Putamen (tissue), 1 donor: ENCODE measurements around the gene C1orf52.
"Not testable (repeated sequence)": the region's sequence is repeated elsewhere in the genome, so short reads cannot be mapped to it uniquely, and the experiment has no call there.

Source experiments
- DNase-seq: peaks from one replicate; pipeline ENCODE4 v3.0.0-alpha.2; 2016; ENCODE audit warnings: low spot score

Gene C1orf52

DNA sequence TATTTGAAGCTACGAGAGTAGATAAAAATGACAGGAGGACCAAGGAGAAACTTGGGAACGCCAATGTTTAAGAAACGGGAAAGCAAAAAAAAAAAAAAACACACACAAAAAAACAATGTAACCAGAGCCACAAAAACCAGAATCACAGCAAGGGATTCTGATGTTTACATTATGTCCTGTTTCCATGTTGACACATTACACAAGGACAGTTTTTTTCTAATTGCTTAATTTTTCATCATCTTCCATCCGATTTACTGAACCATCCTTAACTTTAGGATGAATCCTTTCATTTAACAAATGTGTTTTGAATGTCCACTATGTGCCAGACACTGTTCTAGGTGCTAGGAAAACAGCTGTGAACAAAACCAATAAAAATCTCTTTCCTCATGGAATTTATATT is 18.3 kb upstream of the C1orf52 start:
- DNase-seq, result no peak

DNA sequence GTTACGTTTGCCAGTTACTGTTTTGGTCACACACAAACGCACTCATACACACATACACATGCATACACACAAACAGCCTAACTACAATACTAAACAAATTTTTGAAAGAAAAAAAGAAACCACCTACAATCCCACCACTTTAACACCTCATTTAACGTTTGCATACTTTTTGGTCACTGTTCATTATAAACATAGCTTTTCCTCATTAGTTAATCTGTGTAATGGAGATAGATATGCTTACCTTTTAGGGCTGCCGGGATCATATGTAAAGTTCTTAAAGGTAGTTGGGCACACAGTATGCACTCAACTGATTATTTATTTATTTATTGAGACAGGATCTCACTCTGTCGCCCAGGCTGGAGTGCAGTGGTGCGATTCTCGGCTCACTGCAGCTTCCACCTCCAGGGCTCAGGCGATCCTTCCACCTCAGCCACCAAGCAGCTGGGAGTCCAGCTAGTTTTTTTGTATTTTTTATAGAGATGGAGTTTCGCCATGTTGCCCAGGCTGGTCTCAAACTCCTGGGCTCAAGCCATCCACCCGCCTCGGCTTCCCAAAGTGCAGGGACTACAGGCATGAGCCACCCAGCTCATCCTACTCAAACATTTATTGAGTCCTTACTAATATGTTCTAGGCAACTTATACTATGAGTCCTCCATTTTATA is 17.6 kb upstream of the C1orf52 start:
- DNase-seq, result no peak

DNA sequence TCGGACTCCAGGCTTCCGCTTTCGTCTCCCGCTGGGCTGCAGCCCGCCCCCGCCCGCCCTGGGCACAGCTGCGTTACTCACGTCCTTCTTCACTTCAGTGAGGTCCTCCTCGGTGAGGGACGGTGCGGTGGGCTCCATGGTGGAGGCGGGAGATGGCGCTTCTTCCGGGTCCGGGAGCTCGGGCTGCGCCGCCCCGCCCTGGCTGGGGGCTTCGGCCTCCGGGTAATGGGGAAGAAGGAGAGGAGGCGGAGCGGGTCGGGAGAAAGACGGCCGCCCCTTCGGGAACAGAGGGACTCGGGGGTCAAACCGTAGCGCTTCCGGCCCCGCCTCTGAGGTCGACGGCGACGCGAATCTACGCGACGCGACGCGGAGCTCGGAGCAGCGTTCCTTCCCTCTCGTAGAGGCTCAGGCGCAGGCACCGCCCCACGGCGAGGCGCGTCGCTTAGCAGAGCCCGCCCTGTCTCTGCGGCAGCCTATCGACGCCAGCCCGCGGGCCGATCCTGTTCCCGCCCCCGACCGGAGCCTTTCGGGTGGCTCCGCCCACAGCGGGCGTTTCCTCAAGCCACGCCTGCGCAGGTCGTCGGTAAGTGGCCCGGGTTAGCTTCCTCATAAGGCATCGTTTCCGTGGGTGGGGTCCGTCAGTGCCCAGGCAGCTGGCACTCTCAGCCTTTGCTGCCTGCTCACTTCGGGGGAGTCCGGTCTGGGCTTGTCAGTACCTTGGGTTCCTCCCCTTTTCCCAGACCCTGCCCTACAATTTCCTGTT is 16.9 kb upstream of the C1orf52 start, which contains the start of gene BCL10:
BCL10 (minus strand) TSS at position 418 of the 763 bp plus-strand sequence; CDS start at position 138, 280 bp downstream.
- DNase-seq, result peak; percentile 98

DNA sequence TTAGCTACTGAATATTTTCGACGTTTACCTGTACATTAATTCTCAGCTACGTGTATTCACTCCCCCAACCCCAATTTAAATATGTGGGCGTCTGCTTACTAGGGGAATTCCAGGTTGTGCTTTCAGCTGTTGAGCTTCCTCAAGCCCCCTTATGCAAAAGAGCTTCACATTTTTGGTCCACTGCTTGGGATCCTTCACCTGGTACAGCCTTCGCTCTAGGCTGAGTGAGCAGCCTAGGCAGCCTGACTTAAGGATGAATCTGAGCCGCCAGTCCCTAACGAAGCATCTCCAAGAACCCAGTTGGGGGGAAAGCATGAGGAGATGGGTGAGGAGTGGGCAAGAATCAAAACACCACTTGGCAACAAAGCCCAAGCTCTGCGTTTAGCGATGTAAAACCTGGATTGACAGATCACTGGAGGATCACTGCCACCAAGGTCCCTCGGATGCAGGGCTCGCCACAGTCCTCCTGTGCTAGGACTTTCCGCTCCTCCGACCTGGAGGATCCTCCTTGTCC is 16.3 kb upstream of the C1orf52 start:
- DNase-seq, result no peak

DNA sequence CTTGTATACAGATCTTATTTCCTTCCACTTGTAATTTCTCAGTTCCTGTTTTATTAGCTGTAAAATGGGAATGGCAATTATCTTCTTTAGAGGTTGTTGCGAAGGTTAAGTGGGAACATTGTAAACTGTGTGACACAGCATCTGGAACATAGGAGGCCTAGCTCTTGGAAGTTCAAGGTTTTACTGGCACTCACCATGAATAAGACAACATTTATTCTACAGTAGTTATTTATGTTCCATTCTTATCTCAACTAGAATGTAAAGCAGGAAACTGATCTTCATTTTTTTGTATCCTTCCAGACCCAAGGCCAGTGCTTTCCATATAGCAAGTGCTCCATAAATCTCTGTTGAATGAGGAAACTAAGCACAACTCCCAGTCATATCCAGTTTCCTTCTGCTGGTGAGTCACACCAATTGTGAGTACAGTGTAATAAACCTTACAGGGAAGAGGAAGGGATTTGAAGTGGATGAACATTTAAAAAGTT is 15.5 kb upstream of the C1orf52 start:
- DNase-seq, result no peak

DNA sequence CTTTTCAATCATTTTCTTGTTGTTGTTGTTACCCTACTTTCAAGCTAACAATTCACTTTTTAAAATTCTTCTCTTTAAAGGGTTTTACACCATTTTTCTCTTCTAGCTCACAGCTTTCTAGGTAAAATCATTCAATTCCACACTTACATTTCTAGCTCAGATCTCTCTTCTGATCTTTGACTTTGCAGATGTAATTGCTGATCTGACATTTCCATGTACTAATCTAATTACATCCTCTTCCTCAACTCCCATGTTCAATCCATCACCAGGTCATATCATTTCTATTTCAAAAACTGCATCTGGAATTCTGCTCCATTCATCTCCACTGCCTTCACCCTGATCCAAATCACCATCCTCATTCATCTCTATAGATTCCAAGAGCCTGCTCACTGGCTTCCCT is 13.9 kb upstream of the C1orf52 start:
- DNase-seq, result no peak

DNA sequence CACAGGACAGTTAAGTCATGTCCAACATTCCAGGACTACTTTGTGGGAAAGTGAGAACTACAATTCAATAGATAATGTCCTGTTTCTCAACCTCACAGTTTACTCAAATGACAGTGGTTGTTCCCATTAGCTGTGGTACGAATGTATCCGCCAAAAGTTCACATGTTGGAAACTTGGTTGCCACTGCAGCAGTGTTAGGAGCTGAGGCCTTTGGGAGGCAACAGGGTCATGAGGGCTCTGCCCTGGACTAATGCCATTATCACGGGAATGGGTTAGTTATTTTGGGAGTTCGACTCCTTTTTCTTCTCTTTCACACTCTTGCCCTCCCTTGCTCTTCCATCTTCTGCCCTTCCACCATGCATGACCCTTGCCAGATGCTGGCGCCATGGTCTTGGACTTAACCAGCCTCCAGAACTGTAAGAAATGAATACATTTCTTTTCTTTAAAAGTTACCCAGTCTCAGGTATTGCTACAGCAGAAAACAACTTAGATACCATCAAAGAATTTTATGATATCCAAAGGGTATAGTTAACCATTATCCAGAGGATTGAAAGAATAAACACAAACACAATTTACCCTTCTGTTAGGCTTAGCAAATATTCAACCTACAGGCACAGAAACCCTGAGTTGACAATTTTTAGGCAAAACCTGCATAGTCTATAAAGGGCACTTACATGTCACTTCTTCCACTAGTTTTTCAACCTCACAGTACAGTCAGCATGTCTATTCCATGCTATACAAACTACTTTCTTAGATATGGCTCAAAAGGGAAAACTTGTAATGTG is 9.5 kb upstream of the C1orf52 start:
- DNase-seq, result no peak

DNA sequence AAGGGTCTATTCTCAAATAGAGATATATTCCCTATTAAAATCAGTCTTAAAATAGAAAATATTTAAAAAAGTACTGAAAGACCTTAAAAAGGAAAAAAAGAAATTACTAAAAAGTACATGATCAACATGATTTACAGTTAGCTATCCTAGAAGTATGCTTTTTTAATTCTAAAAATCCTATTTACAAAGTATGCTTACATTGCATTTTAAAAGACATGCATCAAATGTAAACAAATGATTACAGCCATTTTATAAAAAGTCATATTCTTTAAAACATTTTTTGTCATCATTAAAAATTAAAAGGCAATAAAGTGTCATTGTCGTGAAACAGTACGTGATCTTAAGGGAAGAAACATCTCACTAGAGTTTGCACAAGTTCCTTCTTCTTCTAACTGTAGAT is 7.9 kb upstream of the C1orf52 start:
- no peak for DNase-seq

DNA sequence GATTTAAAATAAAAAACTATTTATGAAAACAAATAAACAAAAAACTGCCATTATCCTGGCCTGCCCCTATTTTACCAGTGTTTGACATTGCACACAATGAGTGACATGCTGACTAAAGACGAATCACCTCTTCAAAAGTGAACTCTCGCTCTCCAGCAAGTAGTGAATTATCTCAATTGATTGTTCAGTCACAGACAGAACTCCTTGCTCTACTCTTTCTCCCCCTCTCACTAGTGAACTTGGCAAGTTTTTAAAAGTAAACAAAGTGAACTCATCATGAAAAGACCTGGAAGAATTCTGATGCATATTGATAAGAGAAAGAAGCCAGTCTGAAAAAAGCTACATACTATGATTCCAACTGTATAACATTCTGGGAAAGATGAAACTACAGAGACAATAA is 4.7 kb upstream of the C1orf52 start:
- DNase-seq, result no peak

DNA sequence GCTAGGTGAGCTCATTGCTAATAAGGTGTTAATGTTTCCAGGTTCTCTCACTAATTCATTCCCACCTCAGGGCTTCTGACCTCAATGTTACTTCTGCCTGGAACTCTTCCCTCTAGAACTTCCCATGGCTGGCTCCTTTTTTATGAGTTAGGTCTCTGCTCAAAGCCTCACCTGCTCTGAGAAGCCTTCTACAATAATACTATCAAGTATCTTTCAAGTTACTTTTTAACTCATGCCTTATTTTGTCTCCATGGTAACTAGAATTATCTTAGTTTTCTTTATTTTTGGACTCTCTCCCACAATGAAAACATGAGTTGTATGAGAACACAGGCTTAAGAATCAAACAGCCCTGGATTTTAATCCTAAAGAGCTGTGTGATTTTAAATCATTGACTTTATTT is 3.5 kb upstream of the C1orf52 start:
- DNase-seq, result no peak

DNA sequence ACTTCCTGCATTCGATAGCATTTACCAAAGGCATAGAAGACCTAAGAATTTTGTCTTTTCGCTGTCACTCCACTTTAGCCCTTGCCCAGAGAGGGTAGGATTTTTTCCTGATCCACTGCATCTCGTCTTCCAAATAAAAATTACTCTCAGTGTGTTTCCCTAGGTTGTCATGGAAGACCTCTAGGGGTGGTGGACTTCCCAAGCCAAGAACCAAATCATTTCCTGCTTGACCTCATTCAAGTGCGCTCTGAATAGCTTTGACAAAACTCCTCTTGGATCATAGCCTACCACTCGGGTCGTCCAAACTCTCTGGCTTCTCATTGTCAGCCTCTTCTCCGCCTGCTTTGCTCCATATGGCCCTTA is 431 bp upstream of the C1orf52 start:
- DNase-seq, result no peak

DNA sequence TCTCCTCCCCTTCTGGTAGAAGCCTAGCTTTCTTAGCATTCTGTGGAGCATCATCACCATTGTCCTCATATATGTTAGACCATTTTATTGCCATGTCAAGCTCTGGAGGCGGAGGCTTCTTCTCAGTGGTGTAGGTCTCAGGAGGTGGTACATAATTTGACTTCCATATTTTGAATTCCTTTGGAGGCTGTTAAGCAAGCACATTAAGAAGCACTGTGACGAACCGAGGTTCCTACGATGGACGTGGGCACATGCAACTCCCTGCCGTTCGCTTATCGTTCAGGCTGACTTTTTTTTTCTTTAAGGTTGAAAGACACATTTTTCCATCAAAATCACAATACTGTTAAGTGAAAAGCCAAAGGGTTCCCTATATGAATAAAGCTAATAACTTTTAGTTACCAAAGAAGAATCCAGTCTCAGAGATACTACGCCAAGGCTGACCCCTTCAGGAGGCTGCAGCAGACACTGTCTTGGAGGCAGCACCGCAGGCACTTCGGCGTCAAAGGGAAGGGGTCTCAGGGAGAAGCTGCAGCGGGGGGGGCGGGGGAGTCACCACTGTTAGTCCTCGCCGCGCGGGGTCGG is 835 bp downstream of the C1orf52 start:
- no peak for DNase-seq

DNA sequence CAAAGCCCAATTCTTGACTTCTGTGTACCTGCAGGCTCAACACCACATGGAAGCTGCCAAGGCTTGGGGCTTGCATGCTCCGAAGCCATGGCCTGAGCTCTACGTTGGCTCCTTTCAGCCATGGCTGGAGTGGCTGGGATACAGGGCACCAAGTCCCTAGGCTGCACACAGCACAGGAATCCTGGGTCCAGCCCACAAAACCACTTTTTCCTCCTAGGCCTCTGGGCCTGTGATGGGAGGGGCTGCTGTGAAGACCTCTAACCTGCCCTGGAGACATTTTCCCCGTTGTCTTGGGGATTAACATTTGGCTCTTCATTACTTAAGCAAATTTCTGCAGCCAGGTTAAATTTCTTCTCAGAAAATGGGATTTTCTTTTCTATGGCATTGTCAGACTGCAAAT is 10.4 kb downstream of the C1orf52 start:
- not testable (repeated sequence) for DNase-seq

DNA sequence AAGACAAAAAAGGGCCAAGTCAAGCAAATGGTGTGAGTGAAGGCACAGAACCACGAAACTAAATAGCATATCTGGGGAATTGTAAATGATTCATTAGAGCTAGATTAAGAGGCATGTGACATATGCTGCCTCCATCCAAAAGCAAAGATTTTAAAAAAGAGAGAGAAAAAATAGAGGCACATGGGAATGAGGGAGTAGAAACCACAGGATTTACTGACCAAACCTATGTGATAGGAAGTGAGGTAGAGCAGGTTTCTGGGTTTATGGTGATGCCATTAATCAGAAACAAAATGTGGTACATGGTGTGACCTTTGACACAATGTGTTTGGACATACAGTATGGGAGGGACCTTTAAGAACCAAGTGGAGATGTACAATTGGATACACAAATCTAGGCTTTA is 13.6 kb downstream of the C1orf52 start:
- DNase-seq, result no peak

DNA sequence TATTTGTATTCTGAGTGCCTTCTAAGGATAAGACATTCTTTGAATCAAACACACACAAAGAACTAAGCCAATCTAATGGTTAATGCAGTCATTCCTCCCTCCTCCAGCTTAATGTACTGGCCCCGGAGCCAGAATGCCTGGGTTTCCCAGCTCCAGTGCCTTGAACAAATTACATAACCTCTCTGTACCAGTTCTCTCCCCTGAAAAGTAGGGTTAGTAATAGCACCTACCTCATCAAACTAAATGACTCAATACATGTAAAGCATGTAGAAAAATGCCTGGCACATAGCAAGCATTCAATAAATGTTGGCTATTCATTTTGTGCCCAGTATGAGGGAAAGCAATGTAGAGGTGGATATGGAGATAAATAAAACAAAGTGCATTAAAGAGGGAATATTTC is 14.0 kb downstream of the C1orf52 start:
- no peak for DNase-seq

DNA sequence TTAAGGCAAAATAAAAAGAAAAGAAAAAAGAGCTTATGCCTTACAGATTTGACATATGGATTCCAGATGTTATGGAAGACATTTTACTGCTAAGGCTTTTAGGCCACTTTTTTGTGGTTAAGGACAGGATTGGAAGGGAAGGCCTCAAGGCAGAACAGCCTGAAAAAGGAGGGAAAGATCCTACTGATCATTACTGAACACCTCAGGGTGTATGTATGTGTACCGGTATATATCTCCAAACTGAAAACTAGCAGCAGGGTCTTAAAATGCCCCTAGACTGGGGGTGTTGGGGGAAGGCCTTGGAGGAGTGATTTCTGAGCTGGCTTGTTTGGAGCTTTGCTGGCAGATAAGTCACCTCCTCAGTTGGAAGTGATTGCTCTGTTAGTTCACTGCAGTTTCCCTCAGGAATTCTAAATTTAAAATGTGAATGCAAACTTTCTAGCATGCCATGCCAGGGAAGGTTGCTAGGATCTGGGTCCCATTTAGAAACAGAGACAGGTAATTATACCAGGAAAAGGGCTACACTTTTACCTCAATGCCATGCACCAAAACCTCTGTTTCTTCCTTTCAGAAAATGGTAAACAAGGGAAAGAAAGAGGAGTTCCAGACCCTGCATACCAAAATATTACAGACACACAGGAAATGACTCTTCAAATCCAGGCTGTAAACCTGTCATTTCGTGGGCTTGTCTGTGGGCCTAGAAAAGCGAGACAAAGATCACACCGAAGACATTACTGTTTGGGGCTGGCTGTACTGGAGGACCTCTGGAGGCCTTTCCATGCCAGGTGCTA is 15.0 kb downstream of the C1orf52 start:
- DNase-seq, result no peak

DNA sequence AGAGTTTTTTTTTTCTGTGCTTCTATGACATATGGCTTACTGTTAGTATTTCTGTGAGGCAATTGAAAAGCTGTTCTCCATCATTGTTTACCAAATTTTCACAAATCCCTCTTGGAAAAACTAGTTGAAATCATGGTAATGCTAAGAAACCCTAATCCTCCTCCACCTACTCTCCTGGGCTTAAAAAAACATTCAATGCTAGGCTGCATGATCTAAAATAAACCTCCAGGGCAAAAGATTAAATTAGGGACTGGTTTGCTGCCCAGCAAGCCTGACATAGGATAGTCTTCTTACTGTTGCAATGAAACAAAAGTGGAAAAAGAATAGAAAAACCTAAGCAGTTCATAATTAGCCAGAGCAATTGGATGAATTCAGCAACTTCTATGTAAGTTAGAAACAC is 16.1 kb downstream of the C1orf52 start:
- no peak for DNase-seq

DNA sequence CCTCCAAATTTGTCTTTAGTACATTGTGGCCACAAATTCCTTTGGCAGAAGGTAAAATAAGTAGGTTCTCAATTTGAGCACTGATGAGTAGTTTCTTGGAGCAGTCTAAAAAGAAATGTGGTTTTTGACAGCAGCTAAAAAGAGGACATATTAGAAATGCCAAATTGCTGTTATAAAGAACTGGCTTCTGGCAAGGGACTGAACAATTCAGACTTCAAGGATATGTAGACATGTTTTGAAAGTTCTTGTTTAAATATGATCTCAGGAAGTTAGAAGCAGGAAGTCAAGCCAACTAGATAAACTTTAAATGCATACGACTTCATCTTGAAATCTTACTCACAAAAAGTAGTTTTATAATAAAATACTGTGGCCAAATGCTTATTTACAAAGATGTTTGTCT is 18.8 kb downstream of the C1orf52 start:
- no peak for DNase-seq

DNA sequence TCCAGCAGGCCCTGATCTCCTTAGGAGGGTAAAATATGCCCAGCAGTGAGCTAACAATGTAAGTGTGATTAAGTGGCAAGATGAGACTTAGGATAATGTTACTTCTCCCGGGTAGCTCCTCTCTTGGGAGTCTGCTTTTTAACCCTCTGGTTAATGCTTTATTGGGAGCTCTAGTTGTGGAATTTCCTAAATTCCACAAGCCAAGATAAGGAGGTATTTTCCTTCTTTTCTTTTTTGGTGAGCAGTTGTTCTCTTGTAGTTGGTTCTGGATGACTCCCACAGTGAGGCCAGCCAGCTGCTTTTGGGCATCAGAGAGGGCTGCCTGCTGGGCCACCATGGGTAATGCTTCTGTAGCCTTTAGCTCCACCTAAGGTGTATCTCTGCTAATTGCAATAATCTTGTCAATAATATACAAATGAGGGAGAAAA is 19.3 kb downstream of the C1orf52 start:
- no peak for DNase-seq

DNA sequence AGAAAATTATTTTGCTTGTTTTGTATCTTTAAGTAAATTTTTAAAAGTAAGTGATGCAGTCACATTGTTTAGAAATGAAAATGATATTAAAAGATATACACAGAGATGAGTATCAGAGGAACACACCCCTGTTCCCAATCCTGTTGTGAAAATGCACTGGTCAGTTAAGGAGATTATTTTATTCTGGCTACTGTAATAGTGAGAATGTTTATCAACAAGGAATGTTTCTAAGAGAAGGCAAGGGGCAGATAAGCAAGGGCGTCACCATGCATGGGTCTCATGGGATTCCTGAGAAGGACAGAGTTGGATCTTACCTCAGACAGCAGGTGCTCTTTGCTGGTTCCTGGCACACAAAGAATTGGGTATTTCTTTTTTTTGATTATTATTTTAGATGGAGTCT is 21.8 kb downstream of the C1orf52 start:
- no peak for DNase-seq

DNA sequence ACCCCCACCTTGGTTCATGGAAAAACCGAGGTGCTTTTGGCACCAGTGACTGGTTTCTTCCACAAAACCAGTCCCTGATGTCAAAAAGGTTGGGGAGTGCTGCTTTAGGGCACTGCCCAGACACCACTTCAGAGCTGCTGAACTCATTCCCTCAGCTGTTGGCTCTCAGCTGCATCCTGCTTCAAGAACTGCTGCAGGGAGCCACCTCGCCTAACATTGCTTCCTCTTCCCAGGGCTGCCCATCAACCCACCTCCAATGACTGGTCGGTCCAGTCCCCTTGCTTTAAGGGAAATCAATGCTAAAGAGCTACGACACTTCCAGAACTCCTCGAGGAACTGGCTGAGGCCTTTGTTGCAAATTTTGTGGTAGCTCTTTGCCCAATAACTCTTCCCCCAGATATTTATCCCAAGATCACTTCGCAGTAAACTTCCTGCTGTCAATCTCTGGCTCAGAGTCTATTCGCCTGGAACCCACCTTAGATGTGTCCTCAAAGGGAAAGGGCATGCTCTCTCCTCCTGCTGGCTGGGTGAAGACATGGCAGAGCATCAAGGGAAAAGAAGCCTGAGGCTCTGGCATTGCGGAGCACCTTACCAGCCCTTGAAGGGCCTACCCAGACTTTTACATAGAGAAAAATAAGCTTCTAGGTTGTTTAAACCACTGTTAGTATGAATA is 29.0 kb downstream of the C1orf52 start:
- no peak for DNase-seq
